Measurements from ENCODE around the gene CPAMD8. TPM values are rescaled to one million over a fixed set of nuclear protein-coding genes. Genes with fewer than 3 reads are reported as not detected.
A peak's percentile ranks its signal among the peaks of the same experiment; 100 is the strongest.

CPAMD8 gene
- total and polyA plus RNA-seq, 2 of the 8 experiments (the other 6 are each of a cell fraction or from before 2014, with no cell fraction given), result 6.1 to 9.2 TPM

- 95% methylated on average over 18 of the region's 39 CpGs; no CpG with 5 or more reads in 1 of the 2 experiments for WGBS, 2 experiments (ENCODE audit: extremely low coverage in 1 of 2, insufficient coverage in 1 of 2, insufficient read length in 1 of 2, insufficient replicate concordance in 2 of 2, low coverage in 1 of 2, low lambda C conversion rate in 2 of 2, missing lambda C conversion rate in 1 of 2)
- no peak overlapping the region for H2BK15ac ChIP-seq (ENCODE audit: low read length)
- CTCF ChIA-PET (ENCODE audit: partially characterized antibody), result interaction anchor here (1.9 kb wide), 1 partner anchor 39 kb away, joined by 6 read pairs; no protein-coding TSS in a partner anchor
Measured at GRCh38 chr19:16875584-16876555, 150.7 kb downstream of the CPAMD8 start.

More at GRCh38 chr19:16875584-16876555, 150.7 kb downstream of the CPAMD8 start:
- Histone ChIP-seq H4K5ac (ENCODE audit: insufficient read length, low read depth, low read length) (no peak overlapping the region), H2BK120ac (replicated peaks; ENCODE audit: low read depth, low read length) (no peak overlapping the region), H3K79me2 (ENCODE audit: control insufficient read depth in 1 of 2, insufficient read depth in 2 of 2, low read length in 2 of 2) (peaks cover 0 to 16% of the 10 kb centered on the region in 2 experiments; a peak in 2 of 4 replicates), H4K91ac (replicated peaks; ENCODE audit: insufficient read length, low read length) (no peak overlapping the region), H3K9me3 (ENCODE audit: insufficient read depth in 2 of 2, low read depth in 1 of 2, low read length in 1 of 2) (peaks cover 0 to 5% of the 10 kb centered on the region in 2 experiments; a peak in 2 of 4 replicates), H3K4me1 (replicated peaks in 1 of 4; ENCODE audit: control insufficient read depth in 3 of 4, insufficient read depth in 4 of 4, low read length in 3 of 4) (no peaks in the 10 kb centered on the region; a peak in 2 of 7 replicates), H2BK5ac (ENCODE audit: low read depth, low read length) (no peak overlapping the region; the same call in 1 of the 2 replicates), H4K20me1 (replicated peaks in 1 of 2; ENCODE audit: control insufficient read depth in 1 of 2, insufficient read depth in 2 of 2, low read length in 2 of 2) (peaks cover 0 to 11% of the 10 kb centered on the region in 2 experiments), H3K56ac (replicated peaks; ENCODE audit: insufficient read length, low read depth, low read length) (no peak overlapping the region), H3K18ac (ENCODE audit: extremely low read depth, low read length) (no peak overlapping the region), H3K4ac (replicated peaks; ENCODE audit: insufficient read length, low read depth, low read length) (no peak overlapping the region), H3K4me2 (ENCODE audit: insufficient read depth in 1 of 2, low read depth in 2 of 2, low read length in 2 of 2) (no peak overlapping the region), H2AFZ (ENCODE audit: low read length) (no peak overlapping the region), H3K23me2 (ENCODE audit: low read depth, low read length) (peaks cover 6% of the 10 kb centered on the region; the same call in 1 of the 2 replicates), H4K8ac (ENCODE audit: extremely low read depth, insufficient read depth, low read length) (no peak overlapping the region), H3K23ac (ENCODE audit: insufficient read length) (no peak overlapping the region), H2BK12ac (ENCODE audit: low read depth, low read length) (no peak overlapping the region), H3K36me3 (ENCODE audit: control insufficient read depth in 2 of 4, insufficient read depth in 4 of 4, low read length in 3 of 4) (peaks cover 15 to 57% (median 46%) of the 10 kb centered on the region in 4 experiments), H3K14ac (ENCODE audit: insufficient read length) (no peak overlapping the region), H3K4me3 (ENCODE audit: extremely low read depth in 1 of 4, insufficient read depth in 2 of 4, low read depth in 3 of 4, low read length in 4 of 4) (no peak overlapping the region), H3K27me3 (replicated peaks in 1 of 4; ENCODE audit: control insufficient read depth in 3 of 4, extremely low read depth in 1 of 4, insufficient read depth in 3 of 4, low read length in 3 of 4) (no peaks in the 10 kb centered on the region), H3K9ac (replicated peaks in 1 of 4; ENCODE audit: extremely low read depth in 1 of 4, low read depth in 3 of 4, low read length in 3 of 4) (no peak overlapping the region), H3K27ac (ENCODE audit: low read depth, low read length) (no peak overlapping the region; the same call in 1 of the 2 replicates), H2BK20ac (ENCODE audit: low read length) (no peak overlapping the region), H3K79me1 (ENCODE audit: low read depth, low read length) (peaks cover 13% of the 10 kb centered on the region; the same call in 1 of the 2 replicates), H2AK5ac (ENCODE audit: low read depth, low read length) (peak overlapping the region; percentile 53; the same call in 1 of the 2 replicates)
- DNase-seq (ENCODE audit: low read depth in 1 of 2, low spot score in 2 of 2) (no peak), FAIRE-seq (no peak)
- POLR2A ChIA-PET (ENCODE audit: partially characterized antibody), result interaction anchor here (1.0 kb wide), 1 partner anchor 68 kb away, joined by 4 read pairs; no protein-coding TSS in a partner anchor
- TF ChIP-seq SAP30 (IDR thresholded peaks at IDR 0.05; ENCODE audit: insufficient read depth, insufficient replicate concordance, low read length), result no peak
- TF ChIP-seq E2F6 (IDR thresholded peaks at IDR 0.05), result 0 out of 2 replicates have a peak, but pooled peaks have one; percentile 15

Measured in H1 (cell line).